SK-N-SH (cell line): ENCODE results near the gene RELT. TPM values are rescaled to one million over a fixed set of nuclear protein-coding genes. Genes with fewer than 3 reads are reported as not detected.

ENCODE experiments used
- CTCF ChIA-PET: fragments of 300-600, 350-600 bp; formaldehyde crosslinking; extraction: SDS; loops from one replicate; lab custom pipeline; 2021; lab: Yijun Ruan, JAX
- POLR2A ChIA-PET: fragments of 350-600 bp; sonication (Branson Sonifier 250); formaldehyde crosslinking; extraction: SDS; loops from one replicate; lab custom pipeline; 2020; ENCODE audit warnings: antibody characterized with exemption, inconsistent platforms; lab: Yijun Ruan, JAX
- DNase-seq: peaks from one replicate; pipeline ENCODE4 v3.0.0; 2012
- H2AFZ ChIP-seq: fragments of 200-600 bp; sonication (generic); 2 replicates; pipeline ENCODE4 v1.8.1; 2016; ENCODE audit warnings: antibody characterized with exemption, mild to moderate bottlenecking, low read depth
- H3F3A ChIP-seq: fragments of 200-600 bp; sonication (generic); replicated peaks from 2 replicates; pipeline ENCODE3; 2016; ENCODE audit warnings: antibody characterized with exemption, mild to moderate bottlenecking; ENCODE audit not compliant: insufficient read depth
- H3K27ac ChIP-seq, 2 experiments: fragments of 200-500 bp in 1 of 2; fragments of 200-600 bp in 1 of 2; sonication (Bioruptor generic) in 1 of 2; sonication (generic), shearing (Covaris generic) in 1 of 2; 2 replicates each; pipeline versions ENCODE4 v1.5.1 to v1.6.1; 2014 to 2016; ENCODE audit warnings: low read depth in 2 of 2, inconsistent platforms in 1 of 2, low read length in 1 of 2, mild to moderate bottlenecking in 1 of 2, mixed read lengths in 1 of 2
- H3K27me3 ChIP-seq: fragments of 200-600 bp; sonication (generic), shearing (Covaris generic); 2 replicates; pipeline ENCODE4 v1.6.1; 2016; ENCODE audit warnings: mixed run types; ENCODE audit not compliant: insufficient read depth
- H3K36me3 ChIP-seq, 2 experiments: fragments of 200-500 bp in 1 of 2; fragments of 200-600 bp in 1 of 2; sonication (Bioruptor generic) in 1 of 2; sonication (generic) in 1 of 2; replicated peaks in 1 of 2; 2 replicates each; pipeline versions ENCODE3 to v1.5.1; 2014 to 2016; ENCODE audit warnings: low read length in 1 of 2, mild to moderate bottlenecking in 1 of 2; ENCODE audit not compliant: insufficient read depth in 2 of 2, control insufficient read depth in 1 of 2
- H3K4me1 ChIP-seq, 2 experiments: fragments of 200-500 bp in 1 of 2; fragments of 200-600 bp in 1 of 2; sonication (Bioruptor generic) in 1 of 2; sonication (generic), shearing (Covaris generic) in 1 of 2; 2 replicates each; pipeline versions ENCODE4 v1.5.1 to v1.6.1; 2014 to 2016; ENCODE audit warnings: low read depth in 1 of 2, low read length in 1 of 2, mixed run types in 1 of 2; ENCODE audit not compliant: insufficient read depth in 2 of 2, control insufficient read depth in 1 of 2
- H3K4me2 ChIP-seq: fragments of 200-600 bp; sonication (generic), shearing (Covaris generic); 2 replicates; pipeline ENCODE4 v1.6.1; 2017; ENCODE audit warnings: mixed run types
- H3K4me3 ChIP-seq, 2 experiments: fragments of 200-500 bp in 1 of 2; fragments of 200-600 bp in 1 of 2; sonication (Bioruptor generic) in 1 of 2; sonication (generic), shearing (Covaris generic) in 1 of 2; 2 replicates each; pipeline versions ENCODE4 v1.5.1 to v1.8.1; 2014 to 2016; ENCODE audit warnings: low read depth in 2 of 2, inconsistent platforms in 1 of 2, low read length in 1 of 2, mild to moderate bottlenecking in 1 of 2, mixed read lengths in 1 of 2, moderate library complexity in 1 of 2
- H3K79me2 ChIP-seq: fragments of 200-600 bp; sonication (generic); 2 replicates; pipeline ENCODE4 v1.8.1; 2017; ENCODE audit warnings: mild to moderate bottlenecking; ENCODE audit not compliant: insufficient read depth
- H3K9ac ChIP-seq: fragments of 200-600 bp; sonication (generic); 2 replicates; pipeline ENCODE4 v1.6.1; 2017; ENCODE audit warnings: mixed run types
- H3K9me2 ChIP-seq: fragments of 200-600 bp; sonication (generic); 2 replicates; pipeline ENCODE4 v1.6.1; 2017; ENCODE audit warnings: mixed run types
- H3K9me3 ChIP-seq: fragments of 200-600 bp; sonication (generic); 2 replicates; pipeline ENCODE4 v1.6.1; 2017; ENCODE audit warnings: mixed run types, mild to moderate bottlenecking, moderate library complexity
- H4K20me1 ChIP-seq: fragments of 200-600 bp; sonication (generic); 2 replicates; pipeline ENCODE4 v1.6.1; 2017; ENCODE audit warnings: mild to moderate bottlenecking, mixed run types; ENCODE audit not compliant: insufficient read depth
- ELF1 ChIP-seq: IDR thresholded peaks from 2 replicates; pipeline ENCODE4 v1.4.0; 2012
- FOXJ3 ChIP-seq: sonication (generic); formaldehyde crosslinking; IDR thresholded peaks from 2 replicates; pipeline ENCODE4 v1.5.1; 2020; ENCODE audit warnings: mild to moderate bottlenecking, missing genetic modification reagents
- GABPA ChIP-seq: IDR thresholded peaks from 2 replicates; pipeline ENCODE4 v1.4.0; 2012; ENCODE audit warnings: low read depth, mild to moderate bottlenecking
- GATA2 ChIP-seq: sonication (generic); formaldehyde crosslinking; IDR thresholded peaks from 2 replicates; pipeline ENCODE4 v1.5.0; 2020; ENCODE audit warnings: mild to moderate bottlenecking, missing genetic modification reagents
- IRF3 ChIP-seq: fragments of 150-350 bp; IDR thresholded peaks from 2 replicates; pipeline ENCODE4 v1.6.1; 2016; ENCODE audit warnings: mild to moderate bottlenecking, low read depth, low read length
- MAX ChIP-seq: IDR thresholded peaks from 2 replicates; pipeline ENCODE4 v1.4.0; 2012; ENCODE audit warnings: low read depth
- MEF2A ChIP-seq: IDR thresholded peaks from 2 replicates; pipeline ENCODE4 v1.4.0; 2012; ENCODE audit warnings: low read depth, borderline replicate concordance
- NFIC ChIP-seq: IDR thresholded peaks from 2 replicates; pipeline ENCODE4 v1.4.0; 2012; ENCODE audit warnings: borderline replicate concordance
- REST ChIP-seq: IDR thresholded peaks from 2 replicates; pipeline ENCODE4 v1.6.1; 2012; ENCODE audit warnings: mild to moderate bottlenecking, low read depth, low read length, moderate library complexity
- SMC3 ChIP-seq: IDR thresholded peaks from 2 replicates; pipeline ENCODE4 v1.6.1; 2012; ENCODE audit warnings: low read depth, low read length, improper control_type of control experiment
- TCF12 ChIP-seq: IDR thresholded peaks from 2 replicates; pipeline ENCODE4 v1.4.0; 2012
- USF1 ChIP-seq: IDR thresholded peaks from 2 replicates; pipeline ENCODE4 v1.4.0; 2012; ENCODE audit warnings: low read depth, borderline replicate concordance
- YY1 ChIP-seq: IDR thresholded peaks from 2 replicates; pipeline ENCODE4 v1.4.0; 2012; ENCODE audit warnings: low read depth, mild to moderate bottlenecking
- WGBS: methylation state at CpG from one replicate; pipeline ENCODE4 v1.1.6; 2017; ENCODE audit warnings: low lambda C conversion rate; 5-methylcytosine and 5-hydroxymethylcytosine counted together
- polyA plus RNA-seq, 3 experiments: library from polyadenylated mRNA; depleted of rRNA; stranded (reverse); fragments of >200 nt; gene quantifications; 2 replicates each; pipeline ENCODE4 v1.2.3, GENCODE V29; 2012

RELT gene
- polyA plus RNA-seq, 1 of the 3 experiments (the other 2 are of a cell fraction) = 4.3 TPM

- TF ChIP-seq GABPA = no peak
Measured at GRCh38 chr11:73380897-73381410, 4.8 kb downstream of the RELT start (continued).

- Histone ChIP-seq H3F3A (no peaks in the 10 kb centered on the region), H2AFZ (no peak overlapping the region), H3K36me3 (no peaks in the 10 kb centered on the region), H4K20me1 (peaks cover 22% of the 10 kb centered on the region; the same call in 1 of the 2 replicates), H3K9me2 (no peaks in the 10 kb centered on the region), H3K27me3 (no peaks in the 10 kb centered on the region), H3K27ac (no peak overlapping the region), H3K9ac (no peak overlapping the region), H3K79me2 (peaks cover 75% of the 10 kb centered on the region), H3K4me2 (no peak overlapping the region), H3K9me3 (no peaks in the 10 kb centered on the region), H3K4me1 (peaks cover 15 to 18% of the 10 kb centered on the region in 2 experiments; a peak in 2 of 4 replicates), H3K4me3 (no peak overlapping the region)
- POLR2A ChIA-PET = no interaction called here
- DNase-seq = no peak
- no peak for TF ChIP-seq USF1
- no peak for TF ChIP-seq MAX
- no peak for TF ChIP-seq IRF3
- TF ChIP-seq YY1 = no peak
- no peak for TF ChIP-seq GATA2 (CRISPR knock-in tag)
- no peak for TF ChIP-seq SMC3
- TF ChIP-seq FOXJ3 = no peak
- no peak for TF ChIP-seq MEF2A
- TF ChIP-seq ELF1 = no peak
- TF ChIP-seq NFIC = no peak
- TF ChIP-seq TCF12 = no peak
- no peak for TF ChIP-seq REST
- WGBS = 93% methylated on average over 5 of the region's 6 CpGs
- CTCF ChIA-PET = interaction anchor here (0.6 to 1.6 kb wide), 3 partner anchors 31 to 280 kb away, joined by 3 to 4 read pairs (median 3); no protein-coding TSS in a partner anchor
Measured at GRCh38 chr11:73381589-73381988, 5.4 kb downstream of the RELT start.
